Gastroesophageal sphincter (tissue), 4 donors: ENCODE results near the gene RALGPS1. TPM values are rescaled to one million over a fixed set of nuclear protein-coding genes. Genes with fewer than 3 reads are reported as not detected.

Experiments
- ATAC-seq: fragments of 150-250 bp; one replicate; pipeline ENCODE4 v1.9.1; 2016; ENCODE audit warnings: mild to moderate bottlenecking, moderate library complexity
- H3K27ac ChIP-seq, 4 donors: fragments of 200-600 bp; sonication (generic) in 3 of 4; 1 replicate in 3 of 4; 2 replicates in 1 of 4; pipeline ENCODE4 v1.5.1; 2016 to 2019
- H3K27me3 ChIP-seq: fragments of 200-600 bp; sonication (generic); one replicate; pipeline ENCODE4 v1.5.1; 2019
- H3K36me3 ChIP-seq, 2 donors: fragments of 200-600 bp; sonication (generic); one replicate each; pipeline ENCODE4 v1.5.1; 2019; ENCODE audit warnings: control low read depth in 1 of 2
- H3K4me1 ChIP-seq, 3 donors: fragments of 200-600 bp; sonication (generic); 1 replicate in 2 of 3; 2 replicates in 1 of 3; pipeline ENCODE4 v1.5.1; 2016 to 2019; ENCODE audit warnings: control low read depth in 2 of 3
- H3K4me3 ChIP-seq, 2 donors: fragments of 200-600 bp; sonication (generic); one replicate each; pipeline ENCODE4 v1.5.1; 2019; ENCODE audit warnings: mild to moderate bottlenecking in 1 of 2, moderate library complexity in 1 of 2
- H3K9me3 ChIP-seq, 3 donors: fragments of 200-600 bp; sonication (generic); one replicate each; pipeline ENCODE4 v1.5.1; 2017 to 2019; ENCODE audit warnings: control low read depth in 2 of 3
- CTCF ChIP-seq, 4 experiments: fragments of 200-600 bp in 2 of 4; fragments of 450-650 bp in 2 of 4; sonication (generic) in 1 of 4; IDR thresholded peaks; one replicate each; pipeline ENCODE4 v1.5.1; 2017 to 2019; ENCODE audit warnings: antibody characterized with exemption in 4 of 4, mild to moderate bottlenecking in 2 of 4, moderate library complexity in 2 of 4
- EP300 ChIP-seq: sonication (generic); formaldehyde crosslinking; IDR thresholded peaks from one replicate; pipeline ENCODE4 v1.6.1; 2017; ENCODE audit warnings: antibody characterized with exemption, mild to moderate bottlenecking
- POLR2A ChIP-seq, 2 donors: fragments of 450-650 bp; IDR thresholded peaks; one replicate each; pipeline ENCODE4 v1.6.1; 2017; ENCODE audit warnings: antibody characterized with exemption in 2 of 2, mild to moderate bottlenecking in 2 of 2, moderate library complexity in 1 of 2
- POLR2AphosphoS5 ChIP-seq: sonication (generic); formaldehyde crosslinking; IDR thresholded peaks from one replicate; pipeline ENCODE4 v1.6.1; 2017; ENCODE audit warnings: antibody characterized with exemption
- WGBS, 2 donors: methylation state at CpG; one replicate each; pipeline ENCODE4 v1.1.5; 2018; ENCODE audit warnings: low coverage in 1 of 2; 5-methylcytosine and 5-hydroxymethylcytosine counted together
- total RNA-seq, 4 donors: library from RNA; depleted of rRNA; stranded (reverse); fragments of >200 nt; gene quantifications; one replicate each; pipeline ENCODE4 v1.1.0, GENCODE V29; 2016

Gene RALGPS1
- total RNA-seq, 4 donors from 2014 or later, result 5.9 to 17.4 (median 11.3) TPM

- H3K4me3 ChIP-seq, result no peak overlapping the region
- TF ChIP-seq POLR2A (IDR thresholded peaks at IDR 0.05), result no peak
- TF ChIP-seq POLR2AphosphoS5, result no peak
- no peak for TF ChIP-seq CTCF (IDR thresholded peaks at IDR 0.05)
- TF ChIP-seq EP300, result no peak
- WGBS, 2 donors, result 67 to 72% methylated on average over 4 to 8 of the region's 10 CpGs
- peaks cover 0 to 66% (median 13%) of the 10 kb centered on the region in 3 donors for H3K4me1 ChIP-seq
- no peak for ATAC-seq
- H3K27ac ChIP-seq, result peak overlapping the region in 1 of 4 donors; percentile 24
- no peaks in the 10 kb centered on the region for H3K27me3 ChIP-seq
- H3K9me3 ChIP-seq, result no peaks in the 10 kb centered on the region
- peaks cover 0 to 1% of the 10 kb centered on the region in 2 donors for H3K36me3 ChIP-seq
Measured at GRCh38 chr9:127113191-127113972, 198.8 kb downstream of the RALGPS1 start.

GRCh38 chr9:127114606-127115005 is 200.0 kb downstream of the RALGPS1 start:
- TF ChIP-seq EP300 (no peak), POLR2AphosphoS5 (peak; percentile 39)
- H3K36me3 ChIP-seq, result no peaks in the 10 kb centered on the region
- no peak for ATAC-seq
- no peak overlapping the region for H3K4me3 ChIP-seq
- H3K9me3 ChIP-seq, result no peaks in the 10 kb centered on the region
- 100% methylated on average over 1 of the region's 5 CpGs; no CpG with 5 or more reads in 1 of the 2 donors for whole genome bisulfite sequencing, 2 donors
- peaks cover 0 to 66% (median 20%) of the 10 kb centered on the region in 3 donors for H3K4me1 ChIP-seq
- H3K27me3 ChIP-seq, result no peaks in the 10 kb centered on the region
- no peak overlapping the region for H3K27ac ChIP-seq

GRCh38 chr9:127116088-127116726 is 201.6 kb downstream of the RALGPS1 start:
- peaks cover 0 to 74% (median 32%) of the 10 kb centered on the region in 3 donors for H3K4me1 ChIP-seq
- H3K27me3 ChIP-seq, result no peaks in the 10 kb centered on the region
- TF ChIP-seq POLR2A (IDR thresholded peaks at IDR 0.05) (no peak), CTCF (IDR thresholded peaks at IDR 0.05) (no peak), EP300 (no peak), POLR2AphosphoS5 (no peak)
- H3K4me3 ChIP-seq, result no peak overlapping the region
- ATAC-seq, result no peak
- no peaks in the 10 kb centered on the region for H3K9me3 ChIP-seq
- no peaks in the 10 kb centered on the region for H3K36me3 ChIP-seq
- H3K27ac ChIP-seq, result no peak overlapping the region
- WGBS, 2 donors, result 67 to 92% methylated on average over 3 to 4 of the region's 6 CpGs

- peaks cover 0 to 77% (median 30%) of the 10 kb centered on the region in 3 donors for H3K4me1 ChIP-seq
- no peak for ATAC-seq
- no peak overlapping the region for H3K4me3 ChIP-seq
- H3K36me3 ChIP-seq, result no peaks in the 10 kb centered on the region
- no peak overlapping the region for H3K27ac ChIP-seq
- H3K27me3 ChIP-seq, result no peaks in the 10 kb centered on the region
- TF ChIP-seq POLR2AphosphoS5 (no peak), CTCF (IDR thresholded peaks at IDR 0.05) (no peak), POLR2A (IDR thresholded peaks at IDR 0.05) (no peak), EP300 (no peak)
- no peaks in the 10 kb centered on the region for H3K9me3 ChIP-seq
- WGBS, 2 donors, result 88% methylated on average over 2 of the region's 2 CpGs; no CpG with 5 or more reads in 1 of the 2 donors
Measured at GRCh38 chr9:127116957-127117356, 202.4 kb downstream of the RALGPS1 start.

GRCh38 chr9:127117801-127118200 is 203.2 kb downstream of the RALGPS1 start:
- Histone ChIP-seq H3K27ac (no peak overlapping the region), H3K27me3 (no peaks in the 10 kb centered on the region), H3K36me3 (no peaks in the 10 kb centered on the region), H3K9me3 (no peaks in the 10 kb centered on the region), H3K4me3 (no peak overlapping the region), H3K4me1 (peaks cover 0 to 76% (median 22%) of the 10 kb centered on the region in 3 donors)
- 96 to 100% methylated on average over 3 to 4 of the region's 4 CpGs for WGBS, 2 donors
- TF ChIP-seq CTCF (IDR thresholded peaks at IDR 0.05) (no peak), EP300 (no peak), POLR2AphosphoS5 (no peak), POLR2A (IDR thresholded peaks at IDR 0.05) (no peak)
- no peak for ATAC-seq
